CD4-positive, alpha-beta memory T cell (primary cell): Measurements from ENCODE around the gene BET1. TPM values are rescaled to one million over a fixed set of nuclear protein-coding genes. Genes with fewer than 3 reads are reported as not detected.

Source experiments
- CTCF ChIA-PET: fragments of 350-600 bp; sonication (Branson Sonifier 250); formaldehyde crosslinking; loops from one replicate; lab custom pipeline; 2021; ENCODE audit warnings: inconsistent platforms; ENCODE audit not compliant: partially characterized antibody; lab: Charles Lee
- POLR2A ChIA-PET: fragments of 350-600 bp; sonication (Branson Sonifier 250); formaldehyde crosslinking; loops from one replicate; lab custom pipeline; 2021; ENCODE audit not compliant: partially characterized antibody; lab: Charles Lee
- DNase-seq, 5 donors: peaks; one replicate each; pipeline versions ENCODE4 v3.0.0 to v3.0.0-alpha.2; 2020 to 2022; ENCODE audit warnings: mixed read lengths in 1 of 5
- H3K27ac ChIP-seq: one replicate; pipeline ENCODE4 v1.7.0; 2013; ENCODE audit warnings: low read depth, low read length
- H3K27me3 ChIP-seq: 2 replicates; pipeline ENCODE4 v1.7.0; 2013; ENCODE audit warnings: mild to moderate bottlenecking, low read length, moderate library complexity; ENCODE audit not compliant: insufficient read depth
- H3K36me3 ChIP-seq: 2 replicates; pipeline ENCODE4 v1.7.0; 2013; ENCODE audit warnings: mild to moderate bottlenecking, low read length, moderate library complexity; ENCODE audit not compliant: insufficient read depth
- H3K4me1 ChIP-seq: 2 replicates; pipeline ENCODE4 v1.7.0; 2013; ENCODE audit warnings: mild to moderate bottlenecking, low read length, moderate library complexity; ENCODE audit not compliant: insufficient read depth
- H3K4me3 ChIP-seq, 2 donors: one replicate each; pipeline ENCODE4 v1.7.0; 2013; ENCODE audit warnings: low read length in 2 of 2, mild to moderate bottlenecking in 1 of 2
- H3K9me3 ChIP-seq, 2 donors: one replicate each; pipeline ENCODE4 v1.7.0; 2013; ENCODE audit warnings: low read length in 2 of 2, control low read depth in 1 of 2; ENCODE audit not compliant: control insufficient read depth in 1 of 2
- H3K27ac Mint-ChIP-seq, 7 donors: one replicate each; pipeline ENCODE4 v1.8.0; 2020 to 2021; ENCODE audit warnings: mixed read lengths in 7 of 7, mild to moderate bottlenecking in 6 of 7, inconsistent platforms in 3 of 7, moderate library complexity in 3 of 7
- H3K27me3 Mint-ChIP-seq, 2 donors: one replicate each; pipeline ENCODE4 v1.8.0; 2020 to 2021; ENCODE audit warnings: mixed read lengths in 2 of 2
- H3K36me3 Mint-ChIP-seq, 2 donors: one replicate each; pipeline ENCODE4 v1.8.0; 2020 to 2021; ENCODE audit warnings: mixed read lengths in 2 of 2, inconsistent platforms in 1 of 2, mild to moderate bottlenecking in 1 of 2
- H3K4me1 Mint-ChIP-seq, 4 donors: one replicate each; pipeline ENCODE4 v1.8.0; 2020 to 2021; ENCODE audit warnings: mixed read lengths in 4 of 4, mild to moderate bottlenecking in 1 of 4
- H3K4me3 Mint-ChIP-seq, 8 donors: one replicate each; pipeline ENCODE4 v1.8.0; 2020 to 2021; ENCODE audit warnings: mixed read lengths in 8 of 8, mild to moderate bottlenecking in 7 of 8, moderate library complexity in 6 of 8, inconsistent platforms in 3 of 8
- H3K9me3 Mint-ChIP-seq, 8 donors: one replicate each; pipeline ENCODE4 v1.8.0; 2020 to 2021; ENCODE audit warnings: mixed read lengths in 8 of 8, mild to moderate bottlenecking in 5 of 8, inconsistent platforms in 3 of 8, moderate library complexity in 1 of 8
- intact Hi-C: fragments of 100-400 bp; cut with micrococcal nuclease; formaldehyde crosslinking; loops from one replicate; pipeline ENCODE4 v1.15.1; 2023
- polyA plus RNA-seq, 2 donors: library from polyadenylated mRNA; unstranded; fragments of 300-500 nt; fragmentation: Illumina TruSeq; gene quantifications; one replicate each; pipeline ENCODE4 v1.2.3, GENCODE V29; 2021
- total RNA-seq, 2 experiments: library from RNA; stranded (reverse); gene quantifications; one replicate each; pipeline ENCODE4 v1.2.3, GENCODE V29; 2021

Gene BET1
- total and polyA plus RNA-seq, 4 experiments from 2014 or later, result 14.6 to 45.7 (median 31.7) TPM

- Histone ChIP-seq H3K27ac (no peak overlapping the region), H3K4me1 (no peaks in the 10 kb centered on the region), H3K36me3 (no peaks in the 10 kb centered on the region), H3K27me3 (peaks cover 4% of the 10 kb centered on the region), H3K9me3 (no peaks in the 10 kb centered on the region), H3K4me3 (no peak overlapping the region)
- no peaks in the 10 kb centered on the region for H3K9me3 Mint-ChIP-seq
- POLR2A ChIA-PET, result no interaction called here
- no peak overlapping the region for H3K4me3 Mint-ChIP-seq
- CTCF ChIA-PET, result interaction anchor here (1.4 kb wide), 1 partner anchor 10 kb away, joined by 3 read pairs; no protein-coding TSS in a partner anchor
- no peaks in the 10 kb centered on the region for H3K36me3 Mint-ChIP-seq
- no peak for DNase-seq
- intact Hi-C loops, result no loop called here
- H3K27me3 Mint-ChIP-seq, result peaks cover 15 to 24% of the 10 kb centered on the region in 2 donors
- peaks cover 0 to 1% (median 0%) of the 10 kb centered on the region in 4 donors for H3K4me1 Mint-ChIP-seq
- no peak overlapping the region for H3K27ac Mint-ChIP-seq
Measured at GRCh38 chr7:94045581-94045980, 41.4 kb upstream of the BET1 start.

DNA sequence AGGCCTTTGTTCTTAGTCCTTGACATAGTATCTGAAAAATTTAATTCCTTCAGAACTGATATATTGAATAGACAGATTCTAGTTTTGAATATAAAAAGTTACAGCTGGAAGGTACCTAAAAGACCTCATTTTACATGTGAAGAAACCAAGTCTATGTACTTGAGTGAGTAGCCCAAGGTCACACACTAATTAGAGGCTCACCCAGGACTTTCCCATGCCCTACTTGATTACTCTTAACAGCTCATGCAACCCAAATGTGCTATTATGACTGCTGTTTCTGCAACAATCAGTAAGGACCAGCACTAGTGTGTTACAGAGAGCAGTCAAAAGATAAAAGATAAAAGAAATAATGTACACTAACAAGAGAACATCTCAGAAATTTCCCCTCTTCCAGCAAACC, 40.7 kb upstream of the BET1 start:
- ChIA-PET CTCF (no interaction called here), POLR2A (no interaction called here)
- H3K4me3 Mint-ChIP-seq, result no peak overlapping the region
- Histone ChIP-seq H3K27me3 (peaks cover 4% of the 10 kb centered on the region), H3K4me3 (no peak overlapping the region), H3K9me3 (no peaks in the 10 kb centered on the region), H3K36me3 (no peaks in the 10 kb centered on the region), H3K4me1 (no peaks in the 10 kb centered on the region), H3K27ac (no peak overlapping the region)
- no peak overlapping the region for H3K27ac Mint-ChIP-seq
- H3K9me3 Mint-ChIP-seq, result no peaks in the 10 kb centered on the region
- H3K36me3 Mint-ChIP-seq, result no peaks in the 10 kb centered on the region
- peaks cover 0 to 1% (median 0%) of the 10 kb centered on the region in 4 donors for H3K4me1 Mint-ChIP-seq
- intact Hi-C loops, result no loop called here
- no peak for DNase-seq
- H3K27me3 Mint-ChIP-seq, result peaks cover 14 to 23% of the 10 kb centered on the region in 2 donors

GRCh38 chr7:94043299-94043698, 39.1 kb upstream of the BET1 start:
- intact Hi-C loops, result no loop called here
- ChIA-PET CTCF (no interaction called here), POLR2A (no interaction called here)
- Mint-ChIP-seq H3K4me1 (no peaks in the 10 kb centered on the region), H3K36me3 (no peaks in the 10 kb centered on the region), H3K27ac (no peak overlapping the region), H3K27me3 (peaks cover 16 to 19% of the 10 kb centered on the region in 2 donors), H3K9me3 (no peaks in the 10 kb centered on the region), H3K4me3 (no peak overlapping the region)
- peaks cover 4% of the 10 kb centered on the region for H3K27me3 ChIP-seq
- no peak overlapping the region for H3K27ac ChIP-seq
- no peaks in the 10 kb centered on the region for H3K4me1 ChIP-seq
- H3K9me3 ChIP-seq, result no peaks in the 10 kb centered on the region
- DNase-seq, result no peak
- no peaks in the 10 kb centered on the region for H3K36me3 ChIP-seq
- no peak overlapping the region for H3K4me3 ChIP-seq

- no peaks in the 10 kb centered on the region for H3K4me1 Mint-ChIP-seq
- no peaks in the 10 kb centered on the region for H3K9me3 Mint-ChIP-seq
- H3K4me3 ChIP-seq, result no peak overlapping the region
- no peak overlapping the region for H3K27ac Mint-ChIP-seq
- no peak overlapping the region for H3K27ac ChIP-seq
- H3K4me1 ChIP-seq, result no peaks in the 10 kb centered on the region
- ChIA-PET POLR2A (no interaction called here), CTCF (no interaction called here)
- H3K4me3 Mint-ChIP-seq, result no peak overlapping the region
- intact Hi-C loops, result no loop called here
- no peaks in the 10 kb centered on the region for H3K36me3 ChIP-seq
- H3K36me3 Mint-ChIP-seq, result no peaks in the 10 kb centered on the region
- no peak for DNase-seq
- H3K27me3 ChIP-seq, result peaks cover 4% of the 10 kb centered on the region
- peaks cover 15 to 18% of the 10 kb centered on the region in 2 donors for H3K27me3 Mint-ChIP-seq
- no peaks in the 10 kb centered on the region for H3K9me3 ChIP-seq
Measured at GRCh38 chr7:94042381-94042780, 38.2 kb upstream of the BET1 start.

DNA sequence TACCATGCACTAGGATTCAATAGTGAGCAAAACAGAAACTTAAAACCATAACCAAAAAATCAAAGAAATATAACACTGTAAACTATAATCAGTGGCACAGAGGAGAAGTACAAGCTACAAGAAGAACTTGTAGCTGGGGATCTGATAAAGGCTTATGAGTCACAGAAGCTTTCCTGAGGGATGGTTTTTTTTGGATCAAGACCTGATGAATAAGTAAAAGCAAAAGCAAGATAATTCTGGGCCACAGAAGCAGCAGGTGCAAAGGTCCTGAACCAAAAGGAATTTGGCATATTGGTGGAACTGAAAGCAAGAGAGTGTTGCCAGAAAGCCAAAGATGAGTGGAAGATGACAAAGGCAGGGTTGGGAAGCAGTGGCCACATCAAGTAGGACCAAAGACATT, 37.4 kb upstream of the BET1 start:
- Mint-ChIP-seq H3K4me3 (no peak overlapping the region), H3K27me3 (peaks cover 14 to 16% of the 10 kb centered on the region in 2 donors), H3K4me1 (no peaks in the 10 kb centered on the region), H3K9me3 (no peaks in the 10 kb centered on the region), H3K27ac (no peak overlapping the region), H3K36me3 (no peaks in the 10 kb centered on the region)
- H3K27ac ChIP-seq, result no peak overlapping the region
- H3K4me1 ChIP-seq, result no peaks in the 10 kb centered on the region
- no peak for DNase-seq
- ChIA-PET POLR2A (no interaction called here), CTCF (no interaction called here)
- no peaks in the 10 kb centered on the region for H3K9me3 ChIP-seq
- H3K4me3 ChIP-seq, result no peak overlapping the region
- H3K36me3 ChIP-seq, result no peaks in the 10 kb centered on the region
- no peaks in the 10 kb centered on the region for H3K27me3 ChIP-seq
- intact Hi-C loops, result no loop called here

- Mint-ChIP-seq H3K4me1 (no peaks in the 10 kb centered on the region), H3K36me3 (no peaks in the 10 kb centered on the region), H3K27me3 (peaks cover 14% of the 10 kb centered on the region in 2 donors), H3K9me3 (no peaks in the 10 kb centered on the region), H3K4me3 (no peak overlapping the region), H3K27ac (no peak overlapping the region)
- H3K36me3 ChIP-seq, result no peaks in the 10 kb centered on the region
- ChIA-PET POLR2A (no interaction called here), CTCF (no interaction called here)
- H3K27me3 ChIP-seq, result no peaks in the 10 kb centered on the region
- no peaks in the 10 kb centered on the region for H3K9me3 ChIP-seq
- DNase-seq, result no peak
- no peak overlapping the region for H3K4me3 ChIP-seq
- intact Hi-C loops, result no loop called here
- no peaks in the 10 kb centered on the region for H3K4me1 ChIP-seq
- no peak overlapping the region for H3K27ac ChIP-seq
Measured at GRCh38 chr7:94040254-94040653, 36.1 kb upstream of the BET1 start.

DNA sequence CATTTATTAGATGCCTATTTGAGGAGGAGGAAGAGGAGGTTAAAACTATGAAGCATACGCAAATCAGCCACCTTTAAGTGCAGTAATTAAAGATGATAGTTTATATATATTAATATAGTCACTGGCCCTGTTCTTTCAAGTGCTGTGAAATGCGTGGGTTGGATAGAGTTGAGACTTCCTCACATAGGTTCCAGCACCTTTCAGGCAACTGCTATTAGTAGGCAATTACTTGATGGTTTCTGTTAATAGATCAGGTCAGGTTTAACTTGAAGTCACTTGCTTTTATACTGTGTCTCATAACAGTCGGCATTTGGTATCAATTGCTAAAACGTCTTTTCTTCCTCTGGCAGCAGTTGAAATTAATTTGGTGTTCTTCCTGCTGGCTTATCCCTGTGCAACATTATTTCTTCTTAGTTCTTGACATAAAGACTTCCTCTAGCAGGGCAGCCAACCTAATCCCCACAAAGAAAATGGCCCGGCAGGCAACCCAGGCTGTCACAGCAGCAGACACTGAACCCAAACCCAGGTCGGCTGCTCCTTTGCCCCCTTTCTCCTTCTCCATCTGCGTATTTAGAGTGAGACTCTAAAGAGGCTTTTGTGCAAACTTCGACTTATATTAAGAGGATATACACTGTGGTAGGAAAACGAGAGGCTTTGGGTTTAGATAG, 35.3 kb upstream of the BET1 start:
- no peak for DNase-seq
- H3K36me3 ChIP-seq, result no peaks in the 10 kb centered on the region
- intact Hi-C loops, result no loop called here
- no peaks in the 10 kb centered on the region for H3K4me1 ChIP-seq
- no peaks in the 10 kb centered on the region for H3K9me3 ChIP-seq
- Mint-ChIP-seq H3K4me3 (no peak overlapping the region), H3K9me3 (no peaks in the 10 kb centered on the region), H3K27me3 (peaks cover 11 to 14% of the 10 kb centered on the region in 2 donors), H3K36me3 (no peaks in the 10 kb centered on the region), H3K27ac (no peak overlapping the region), H3K4me1 (no peaks in the 10 kb centered on the region)
- ChIA-PET POLR2A (interaction anchor here (0.8 kb wide), 1 partner anchor 421 kb away, joined by 3 read pairs; no protein-coding TSS in a partner anchor), CTCF (no interaction called here)
- no peak overlapping the region for H3K4me3 ChIP-seq
- H3K27me3 ChIP-seq, result no peaks in the 10 kb centered on the region
- no peak overlapping the region for H3K27ac ChIP-seq
